Daoy (cell line): ENCODE data around the gene UBR7. TPM values are rescaled to one million over a fixed set of nuclear protein-coding genes. Genes with fewer than 3 reads are reported as not detected.
"Not testable (repeated sequence)": the region's sequence is repeated elsewhere in the genome, so short reads cannot be mapped to it uniquely, and the experiment has no call there.

Experiments
- DNase-seq: peaks from one replicate; pipeline ENCODE4 v3.0.0-alpha.2; 2015; ENCODE audit warnings: low read depth
- total RNA-seq: library from RNA; depleted of rRNA; stranded (reverse); fragments of >200 nt; shearing (Covaris generic); gene quantifications from 2 replicates; pipeline ENCODE4 v1.2.3, GENCODE V29; 2014; rRNA removed

UBR7 gene, protein sequence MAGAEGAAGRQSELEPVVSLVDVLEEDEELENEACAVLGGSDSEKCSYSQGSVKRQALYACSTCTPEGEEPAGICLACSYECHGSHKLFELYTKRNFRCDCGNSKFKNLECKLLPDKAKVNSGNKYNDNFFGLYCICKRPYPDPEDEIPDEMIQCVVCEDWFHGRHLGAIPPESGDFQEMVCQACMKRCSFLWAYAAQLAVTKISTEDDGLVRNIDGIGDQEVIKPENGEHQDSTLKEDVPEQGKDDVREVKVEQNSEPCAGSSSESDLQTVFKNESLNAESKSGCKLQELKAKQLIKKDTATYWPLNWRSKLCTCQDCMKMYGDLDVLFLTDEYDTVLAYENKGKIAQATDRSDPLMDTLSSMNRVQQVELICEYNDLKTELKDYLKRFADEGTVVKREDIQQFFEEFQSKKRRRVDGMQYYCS
- 109 and 125 TPM in 2 replicates for total RNA-seq

DNA sequence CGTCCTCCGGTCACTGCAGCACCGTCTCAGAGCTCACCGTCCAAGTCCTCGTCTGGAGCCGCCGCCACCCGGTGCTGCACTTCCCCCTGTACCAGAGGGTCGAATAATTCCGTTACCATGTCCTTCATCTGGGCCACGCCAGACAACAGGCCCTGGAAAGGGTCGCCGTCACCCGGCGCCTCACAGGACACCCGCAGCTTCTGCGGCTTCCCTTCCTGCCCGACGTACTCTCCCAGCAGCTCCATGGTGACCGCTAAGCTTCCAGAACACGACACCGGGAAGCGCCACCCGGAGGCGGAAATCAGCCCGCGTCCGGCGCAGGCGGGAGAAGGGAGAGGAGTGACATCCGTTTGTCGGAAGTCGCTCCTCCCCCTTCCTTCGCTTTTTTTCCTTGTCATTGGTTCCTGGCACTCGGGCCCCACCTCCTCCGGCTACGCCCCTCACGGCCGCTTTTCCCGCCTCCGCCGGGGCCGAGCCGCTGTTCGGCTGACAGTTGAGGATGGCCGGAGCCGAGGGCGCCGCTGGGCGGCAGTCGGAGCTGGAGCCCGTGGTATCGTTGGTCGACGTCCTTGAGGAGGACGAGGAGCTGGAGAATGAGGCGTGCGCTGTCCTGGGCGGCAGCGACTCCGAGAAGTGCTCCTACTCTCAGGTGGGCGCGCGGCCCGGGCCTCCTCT lies at the start of gene UBR7, which contains the start of gene GON7:
Gene UBR7, plus strand, starts transcription at position 464 of the 675 bp plus-strand sequence. Its CDS starts 36 bp downstream, at position 500.
Gene GON7, minus strand, starts transcription at position 273 of the 675 bp plus-strand sequence. Its CDS starts 28 bp downstream, at position 245.
- peak; percentile 99 for DNase-seq

DNA sequence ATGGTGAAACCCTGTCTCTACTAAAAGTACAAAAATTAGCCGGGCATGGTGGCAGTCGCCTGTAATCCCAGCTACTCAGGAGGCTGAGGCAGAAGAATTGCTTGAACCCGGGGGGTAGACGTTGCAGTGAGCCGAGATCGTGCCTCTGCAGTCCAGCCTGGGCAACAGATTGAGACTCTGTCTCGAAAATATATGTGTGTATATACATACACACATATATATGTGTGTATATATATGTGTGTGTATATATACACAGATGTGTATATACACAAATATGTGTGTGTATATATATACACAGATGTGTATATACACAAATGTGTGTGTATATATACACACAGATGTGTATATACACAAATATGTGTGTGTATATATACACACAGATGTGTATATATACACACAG lies 48.7 kb upstream of the UBR7 start:
- DNase-seq = not testable (repeated sequence)

DNA sequence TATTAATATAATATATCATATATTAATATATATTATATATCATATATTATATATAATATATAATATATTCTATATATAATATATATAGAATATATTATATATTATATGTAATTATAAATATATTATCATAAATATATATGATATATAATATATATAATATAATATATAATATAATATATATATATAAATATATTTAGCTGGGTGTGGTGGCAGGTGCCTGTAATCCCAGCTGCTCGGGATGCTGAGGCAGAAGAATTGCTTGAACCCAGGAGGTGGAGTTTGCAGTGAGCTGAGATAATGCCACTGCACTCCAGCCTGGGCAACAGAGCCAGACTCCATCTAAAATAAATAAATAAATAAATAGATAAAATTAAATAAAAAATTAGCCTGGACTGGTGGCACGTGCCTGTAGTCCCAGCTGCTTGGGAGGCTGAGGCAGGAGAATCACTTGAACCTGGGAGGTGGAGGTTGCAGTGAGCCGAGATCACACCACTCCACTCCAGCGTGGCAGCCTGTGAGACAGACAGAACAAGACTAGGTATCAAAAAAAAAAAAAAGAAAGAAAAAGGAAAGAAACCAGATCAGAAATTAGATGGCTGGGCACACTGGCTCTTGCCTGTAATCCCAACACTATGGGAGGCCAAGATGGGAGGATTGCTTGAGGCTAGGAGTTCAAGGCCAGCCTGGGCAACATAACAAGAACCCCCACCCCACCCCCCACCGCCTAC lies 47.3 kb upstream of the UBR7 start:
- DNase-seq = not testable (repeated sequence)

DNA sequence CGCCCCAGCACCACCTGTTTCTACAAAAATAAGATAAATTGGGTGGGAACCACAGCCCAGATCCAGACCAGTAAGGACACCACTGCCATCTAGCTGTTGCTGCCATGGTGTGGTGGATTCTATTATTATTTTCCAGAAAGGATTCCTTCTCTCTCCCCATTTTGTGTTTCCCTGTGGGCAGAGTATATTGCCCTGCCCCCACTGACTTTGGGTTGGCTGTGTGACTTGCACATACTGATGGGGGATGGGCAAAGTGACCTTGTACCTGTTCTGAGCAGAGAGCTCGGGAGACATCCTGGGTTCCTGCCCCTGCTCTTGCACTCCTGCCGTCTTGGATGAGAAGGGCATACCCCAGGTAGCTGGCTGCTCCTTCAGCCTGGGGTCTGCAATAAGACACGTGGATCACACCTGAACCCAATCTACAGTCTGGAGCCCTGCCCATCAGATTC lies 46.7 kb upstream of the UBR7 start:
- DNase-seq = peak; percentile 35

DNA sequence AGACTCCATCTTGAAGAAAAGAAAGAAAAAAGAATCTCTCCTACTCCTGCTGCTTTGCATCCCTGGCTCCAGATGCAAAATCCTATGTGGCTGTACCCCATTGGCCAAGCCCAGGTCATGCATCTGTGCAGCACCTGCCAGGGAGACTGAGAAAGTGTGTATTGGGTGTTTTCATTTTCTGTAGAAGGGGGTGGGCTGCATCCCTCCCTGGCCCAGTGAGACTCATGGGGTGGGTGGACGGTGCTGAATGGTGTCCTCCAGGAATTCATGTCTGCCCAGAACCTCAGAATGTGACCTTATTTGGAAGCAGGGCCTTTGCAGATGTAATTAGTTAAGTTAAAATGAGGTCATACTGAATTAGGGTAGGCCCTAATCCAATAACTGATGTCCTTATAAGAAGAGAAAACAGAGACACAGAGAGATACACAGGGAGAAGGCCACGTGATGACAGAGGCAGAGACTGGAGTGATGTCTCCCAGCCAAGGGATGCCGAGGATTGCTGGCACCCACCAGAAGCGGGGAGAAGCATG lies 45.6 kb upstream of the UBR7 start:
- no peak for DNase-seq

DNA sequence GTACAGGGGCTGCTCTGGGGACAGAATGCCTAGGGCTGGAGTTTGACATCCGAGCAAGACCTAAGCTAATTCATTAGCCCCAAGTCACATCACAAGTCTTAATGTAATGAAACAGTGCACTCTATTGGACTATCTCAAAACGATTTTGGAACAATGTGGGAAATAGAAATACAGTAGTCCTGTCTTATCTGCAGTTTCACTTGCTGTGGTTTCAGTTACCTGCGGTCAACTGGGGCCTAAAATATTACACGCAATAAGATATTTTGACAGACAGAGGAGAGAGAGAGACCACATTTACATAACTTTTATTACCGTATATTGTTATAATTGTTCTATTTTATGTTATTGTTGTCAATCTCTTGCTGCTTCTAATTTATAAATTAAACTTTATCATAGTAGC lies 43.5 kb upstream of the UBR7 start:
- DNase-seq = no peak

DNA sequence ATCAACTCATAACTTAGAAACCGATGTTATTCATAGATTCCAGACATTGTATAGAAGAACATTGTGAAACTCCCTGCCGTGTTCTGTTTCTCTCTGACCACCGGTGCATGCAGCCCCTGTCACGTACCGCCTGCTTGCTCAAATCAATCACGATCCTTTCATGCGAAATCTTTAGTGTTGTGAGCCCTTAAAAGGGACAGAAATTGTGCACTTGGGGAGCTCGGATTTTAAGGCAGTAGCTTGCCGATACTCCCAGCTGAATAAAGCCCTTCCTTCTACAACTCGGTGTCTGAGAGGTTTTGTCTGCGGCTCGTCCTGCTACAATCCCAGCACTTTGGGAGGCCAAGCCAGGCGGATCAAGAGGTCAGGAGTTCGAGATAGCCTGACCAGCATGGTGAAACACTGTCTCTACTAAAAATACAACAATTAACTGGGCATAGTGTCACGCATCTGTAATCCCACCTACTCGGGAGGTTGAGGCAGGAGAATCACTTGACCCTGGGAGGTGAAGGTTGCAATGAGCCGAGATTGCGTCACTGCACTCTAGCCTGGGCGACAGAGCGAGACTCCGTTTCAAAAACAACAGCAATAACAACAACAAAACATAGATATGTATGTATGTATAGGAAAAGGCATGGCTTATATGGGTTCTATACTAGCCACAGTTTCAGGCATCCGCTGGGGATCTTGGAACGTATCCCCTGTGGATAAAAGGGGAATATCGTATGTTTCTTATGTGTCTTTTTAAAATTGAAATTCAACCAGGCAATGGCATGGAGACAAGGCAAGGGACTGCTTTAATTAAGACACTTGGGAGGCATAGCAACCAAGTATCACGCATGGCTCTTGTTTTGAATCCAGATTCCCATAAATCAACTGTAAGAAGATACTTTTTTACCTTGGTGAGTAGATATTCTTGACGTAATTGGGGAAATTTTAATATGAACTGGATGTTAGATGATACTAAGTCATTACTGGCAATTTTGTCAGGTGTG lies 41.5 kb upstream of the UBR7 start:
- DNase-seq = not testable (repeated sequence)

DNA sequence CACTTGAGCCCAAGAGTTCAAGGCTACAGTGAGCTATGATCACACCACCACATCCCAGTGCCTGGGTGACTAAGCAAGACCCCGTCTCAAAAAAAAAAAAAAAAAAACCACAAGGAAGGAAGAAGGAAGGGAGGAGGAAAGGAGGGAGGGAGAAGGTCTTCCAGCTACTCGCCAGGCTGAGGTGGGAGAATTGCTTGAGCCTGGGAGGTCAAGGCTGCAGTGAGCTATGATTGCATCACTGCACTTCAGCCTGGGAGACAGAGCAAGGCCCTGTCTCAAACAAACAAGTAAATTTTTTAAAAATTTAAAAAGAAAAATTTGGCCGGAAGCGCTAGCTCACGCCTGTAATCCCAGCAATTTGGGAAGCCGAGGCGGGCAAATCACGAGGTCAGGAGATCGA lies 38.4 kb upstream of the UBR7 start:
- DNase-seq = not testable (repeated sequence)

DNA sequence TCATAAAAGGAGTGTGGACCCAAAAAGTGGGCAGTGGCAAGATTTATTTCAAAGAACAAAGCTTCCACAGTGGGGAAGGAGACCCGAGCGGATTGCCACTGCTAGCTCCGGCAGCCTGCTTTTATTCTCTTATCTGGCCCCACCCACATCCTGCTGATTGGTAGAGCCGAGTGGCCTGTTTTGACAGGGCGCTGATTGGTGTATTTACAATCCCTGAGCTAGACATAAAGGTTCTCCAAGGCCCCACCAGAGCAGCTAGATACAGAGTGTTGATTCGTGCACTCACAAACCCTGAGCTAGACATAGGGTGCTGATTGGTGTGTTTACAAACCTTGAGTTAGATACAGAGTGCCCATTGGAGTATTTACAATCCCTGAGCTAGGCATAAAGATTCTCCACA lies 37.4 kb upstream of the UBR7 start:
- DNase-seq = not testable (repeated sequence)

DNA sequence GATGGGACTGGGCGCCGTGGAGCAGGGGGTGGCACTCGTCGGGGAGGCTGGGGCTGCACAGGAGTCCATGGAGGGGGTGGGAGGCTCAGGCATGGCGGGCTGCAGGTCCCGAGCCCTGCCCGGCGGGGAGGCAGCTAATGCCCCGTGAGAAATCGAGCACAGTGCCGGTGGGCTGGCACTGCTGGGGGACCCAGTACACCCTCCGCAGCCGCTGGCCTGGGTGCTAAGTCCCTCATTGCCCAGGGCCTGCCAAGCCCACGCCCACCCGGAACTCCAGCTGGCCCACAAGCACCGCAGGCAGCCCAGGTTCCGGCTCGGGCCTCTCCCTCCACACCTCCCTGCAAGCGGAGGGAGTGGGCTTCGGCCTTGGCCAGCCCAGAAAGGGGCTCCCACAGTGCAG lies 36.9 kb upstream of the UBR7 start:
- DNase-seq = not testable (repeated sequence)

DNA sequence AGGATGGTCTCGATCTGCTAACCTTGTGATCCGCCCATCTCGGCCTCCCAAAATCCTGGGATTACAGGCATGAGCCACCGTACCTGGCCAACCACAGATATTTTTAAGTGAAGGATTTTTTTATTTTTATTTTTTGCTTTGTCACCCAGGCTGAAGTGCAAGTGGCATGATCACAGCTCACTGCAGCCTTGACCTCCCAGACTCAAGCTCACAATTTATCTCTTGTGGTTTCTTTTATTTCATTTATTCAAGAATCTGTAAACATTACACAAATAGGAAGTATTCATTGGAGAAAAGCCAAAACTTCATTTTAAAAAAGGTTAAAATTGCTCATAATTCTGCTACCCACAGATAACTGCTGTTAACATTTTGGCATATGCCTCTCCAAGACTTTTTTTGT lies 35.7 kb upstream of the UBR7 start:
- DNase-seq = no peak

DNA sequence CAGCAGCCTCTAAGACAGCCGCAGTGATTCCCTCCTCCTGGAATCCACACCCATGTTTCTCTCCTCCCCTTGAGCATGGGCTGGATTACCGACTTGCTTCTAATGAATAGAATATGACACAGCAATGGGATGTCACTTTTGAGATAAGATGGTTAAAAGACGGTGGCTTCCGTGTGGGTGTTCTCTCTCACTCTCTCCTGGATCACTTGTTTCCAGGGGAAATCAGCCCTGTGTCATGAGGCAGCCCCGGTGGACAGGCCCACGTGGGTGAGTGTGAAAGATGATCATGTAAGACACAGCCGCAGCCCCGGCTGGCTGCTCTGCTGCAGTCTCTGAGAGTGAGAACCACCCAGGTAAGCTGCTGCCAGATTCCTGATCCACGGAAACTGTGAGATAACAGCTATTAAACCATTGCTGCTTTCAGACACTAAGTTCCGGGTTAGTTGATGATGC lies 33.1 kb upstream of the UBR7 start:
- peak; percentile 37 for DNase-seq

DNA sequence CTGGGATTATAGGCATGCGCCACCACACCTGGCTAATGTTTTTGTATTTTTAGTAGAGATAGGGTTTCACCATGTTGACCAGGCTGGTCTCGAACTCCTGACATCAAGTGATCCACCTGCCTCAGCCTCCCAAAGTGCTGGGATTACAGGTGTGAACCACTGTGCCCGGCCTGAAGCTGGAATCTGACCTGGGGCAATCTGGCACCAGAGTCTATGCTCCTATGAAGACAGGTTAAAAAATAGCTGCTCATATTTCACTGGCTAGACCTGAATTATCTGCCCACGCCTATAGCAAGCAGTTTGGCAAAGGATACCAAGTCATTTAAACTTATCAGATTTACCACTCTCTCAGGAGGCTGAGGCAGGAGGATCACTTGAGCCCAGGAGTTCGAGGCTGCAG lies 32.3 kb upstream of the UBR7 start:
- not testable (repeated sequence) for DNase-seq

DNA sequence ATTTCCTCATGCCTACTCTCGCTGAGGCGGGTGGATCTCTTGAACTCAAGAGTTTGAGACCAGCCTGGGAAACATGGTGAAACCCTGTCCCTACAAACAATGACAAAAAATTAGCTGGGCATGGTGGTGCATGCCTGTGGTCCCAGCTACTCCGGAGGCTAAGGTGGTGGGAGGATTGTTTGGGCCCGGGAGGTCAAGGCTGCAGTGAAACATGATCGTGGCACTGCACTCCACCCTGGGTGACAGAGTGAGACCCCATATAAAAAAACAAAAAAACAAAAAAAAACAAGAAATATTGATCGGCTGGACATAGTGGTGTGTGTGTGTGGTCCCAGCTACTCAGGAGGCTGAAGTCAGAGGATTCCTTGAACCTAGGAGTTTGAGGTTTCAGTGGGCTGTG lies 31.6 kb upstream of the UBR7 start:
- DNase-seq = no peak

DNA sequence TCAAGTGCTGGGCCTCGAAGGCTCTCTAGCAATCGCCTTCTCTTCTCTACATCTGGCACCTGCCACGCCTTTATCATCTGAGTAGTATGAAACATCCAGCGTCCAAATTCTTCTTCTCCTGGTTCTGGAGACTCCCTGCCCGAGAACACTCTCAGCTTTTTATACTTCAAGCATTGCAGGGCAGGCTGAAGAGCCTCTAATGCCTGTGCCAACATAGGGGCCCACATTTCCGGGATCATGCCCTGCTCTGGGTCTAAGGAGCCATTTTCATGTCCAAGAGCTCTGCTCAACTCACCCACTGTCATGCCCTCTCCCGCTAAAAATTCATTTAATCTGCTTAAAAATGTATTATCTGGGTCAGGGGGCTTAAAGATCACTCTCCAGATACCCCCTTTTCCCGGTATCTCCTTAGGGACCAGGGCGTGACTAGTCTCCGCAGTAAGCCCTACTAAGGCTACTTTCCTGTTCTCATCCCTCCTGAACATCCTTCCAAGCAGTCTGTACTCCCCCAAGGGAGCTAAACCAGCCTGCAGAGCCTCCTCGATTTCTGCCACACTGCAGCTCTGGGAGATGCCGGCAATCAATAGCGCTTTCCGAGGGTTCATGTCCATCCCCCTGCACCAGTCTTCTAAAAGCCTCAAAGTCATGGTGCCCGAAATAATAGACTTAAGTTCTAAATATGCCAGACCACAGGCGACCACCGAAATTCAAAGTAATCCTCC lies 23.3 kb upstream of the UBR7 start:
- no peak for DNase-seq

DNA sequence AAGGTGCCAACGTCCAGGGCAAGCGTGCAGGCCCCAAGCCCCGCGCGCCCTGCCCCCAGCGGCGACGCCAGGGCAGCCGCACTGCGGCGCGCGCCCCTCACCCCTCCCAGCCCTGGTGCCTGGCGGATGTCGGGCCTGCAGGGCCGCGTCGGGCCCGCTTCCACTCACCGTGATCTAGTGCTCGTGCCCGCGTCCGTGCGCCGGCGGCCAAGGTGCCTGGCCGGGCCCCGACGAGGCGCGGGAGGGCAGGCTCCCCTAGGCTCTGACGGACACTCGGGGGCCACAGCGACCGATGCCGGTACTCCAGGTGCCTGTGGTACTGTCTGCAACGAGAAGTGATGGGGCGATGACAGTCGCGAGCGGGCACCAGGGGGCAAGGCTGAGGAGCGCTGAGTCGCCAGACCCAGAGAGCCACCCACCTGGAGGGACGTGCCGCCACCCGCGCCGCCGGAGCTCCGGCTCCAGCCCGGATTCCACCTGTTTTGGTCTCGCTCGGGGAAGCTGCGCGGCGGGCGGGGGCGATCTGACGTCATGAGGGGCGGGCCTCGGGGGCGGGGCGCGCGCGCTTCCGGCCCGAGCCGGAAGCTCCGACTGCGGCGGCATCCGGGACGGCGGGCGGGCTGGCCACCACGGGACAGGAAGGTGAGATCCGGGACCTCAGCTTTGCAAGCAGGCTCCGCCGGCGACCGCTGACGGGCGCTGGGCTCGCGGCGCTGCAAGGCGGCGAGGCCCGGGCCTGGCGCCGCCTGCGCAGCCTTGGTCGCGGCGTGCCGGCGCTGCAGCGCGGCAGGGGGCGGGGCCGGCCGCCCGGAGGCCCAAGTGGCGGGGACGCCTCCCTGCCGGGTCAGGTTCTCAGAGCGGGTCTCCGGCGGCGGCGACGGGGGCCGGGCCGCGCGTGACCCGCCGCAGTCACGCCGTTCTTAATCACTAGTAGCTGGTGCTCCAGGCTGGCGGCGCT lies 22.4 kb upstream of the UBR7 start, which contains the start of the genes LYSET and MOAP1:
Gene LYSET, plus strand, starts transcription at position 927 of the 958 bp plus-strand sequence. CDS start 89 bp downstream, outside the sequence.
Gene MOAP1, minus strand, starts transcription at position 507 of the 958 bp plus-strand sequence. CDS start 655 bp downstream, outside the sequence.
- DNase-seq = peak; percentile 95

DNA sequence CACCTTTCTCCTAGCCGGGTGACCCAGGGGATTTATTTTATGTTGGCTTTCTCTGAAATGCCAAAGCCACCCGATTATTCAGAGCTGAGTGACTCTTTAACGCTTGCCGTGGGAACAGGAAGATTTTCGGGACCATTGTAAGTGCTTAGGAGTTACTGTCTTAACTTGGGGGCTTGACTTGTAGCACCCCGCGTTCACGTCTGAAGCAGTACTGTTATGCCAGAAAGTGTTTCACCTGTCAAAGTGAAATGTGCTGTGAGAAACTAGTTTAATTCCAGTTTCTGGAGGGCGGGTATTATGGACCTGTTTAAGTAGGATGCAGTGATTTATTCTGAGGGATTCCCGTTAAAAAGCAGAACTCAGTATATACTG lies 21.7 kb upstream of the UBR7 start:
- DNase-seq = no peak

DNA sequence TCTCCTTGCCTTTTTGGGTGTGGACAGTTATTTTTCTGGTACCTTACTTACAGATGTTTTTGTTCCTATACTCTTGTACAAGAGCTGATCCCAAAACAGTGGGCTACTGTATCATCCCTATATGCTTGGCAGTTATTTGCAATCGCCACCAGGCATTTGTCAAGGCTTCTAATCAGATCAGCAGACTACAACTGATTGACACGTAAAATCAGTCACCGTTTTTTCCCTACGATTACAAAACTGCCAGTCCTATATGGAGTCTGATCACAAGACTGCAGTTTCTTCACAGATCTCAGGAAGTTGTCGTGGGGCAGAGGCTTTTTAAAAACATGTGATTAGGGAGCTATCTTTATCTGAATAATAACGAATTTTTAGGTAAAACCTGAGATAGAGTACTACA lies 20.6 kb upstream of the UBR7 start:
- DNase-seq = no peak
